ENCODE data around the gene SREBF2. TPM values are rescaled to one million over a fixed set of nuclear protein-coding genes. Genes with fewer than 3 reads are reported as not detected.

The SREBF2 gene
- total and polyA plus RNA-seq, 8 donors: 12.2 to 159 (median 48.3) TPM

DNA sequence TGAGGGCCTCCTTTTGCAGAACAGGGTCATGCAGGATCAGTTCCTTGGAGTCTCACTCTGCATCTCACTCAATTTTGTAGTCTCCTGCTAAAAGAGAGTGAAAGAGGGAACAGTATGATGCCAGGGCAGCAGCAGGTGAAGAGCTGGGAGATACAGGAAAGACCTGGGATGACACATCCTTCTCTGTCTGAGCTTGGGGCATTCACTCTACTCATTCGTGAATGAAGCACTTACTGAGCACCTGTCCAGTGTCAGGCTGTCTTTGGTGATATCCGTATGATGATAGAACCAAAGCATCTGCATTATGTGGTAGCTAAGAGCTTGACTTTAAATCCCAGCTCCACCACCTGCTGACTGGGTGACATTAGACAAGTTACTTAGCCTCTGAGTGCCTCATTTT, 14.4 kb downstream of the SREBF2 start:
- WGBS, 5 donors: 59 to 74% (median 70%) methylated on average over 2 of the region's 2 CpGs
- H3K4me1 ChIP-seq: peaks cover 61 to 72% (median 68%) of the 10 kb centered on the region in 4 donors
- intact Hi-C loops (cut with DNase I; ENCODE audit: low total_unique reads): no loop called here

DNA sequence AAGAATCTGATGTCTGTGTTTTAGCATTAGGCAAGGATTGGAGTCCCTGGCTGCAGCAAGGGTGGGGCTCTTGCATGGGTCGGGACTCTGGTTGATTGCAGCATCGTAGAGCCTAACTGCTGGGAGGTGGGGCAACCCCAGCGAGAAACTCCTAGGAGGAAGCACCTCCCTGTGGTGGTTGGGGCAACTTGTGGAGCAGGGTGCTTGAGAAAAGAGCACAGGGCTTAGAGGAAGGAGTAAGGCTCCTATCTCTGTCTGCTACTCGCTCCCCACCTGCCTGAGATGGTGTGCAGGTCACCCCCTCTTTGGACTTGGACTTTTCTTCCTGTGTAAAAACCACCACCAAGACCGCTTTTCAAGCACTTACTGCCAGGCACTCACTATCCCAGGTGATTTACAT, 15.6 kb downstream of the SREBF2 start:
- TF ChIP-seq POLR2AphosphoS5 (IDR thresholded peaks at IDR 0.05): peak in 2 of 3 donors; percentile 19 to 20
- TF ChIP-seq POLR2A (IDR thresholded peaks at IDR 0.05): no peak
- TF ChIP-seq, protein P1, sequence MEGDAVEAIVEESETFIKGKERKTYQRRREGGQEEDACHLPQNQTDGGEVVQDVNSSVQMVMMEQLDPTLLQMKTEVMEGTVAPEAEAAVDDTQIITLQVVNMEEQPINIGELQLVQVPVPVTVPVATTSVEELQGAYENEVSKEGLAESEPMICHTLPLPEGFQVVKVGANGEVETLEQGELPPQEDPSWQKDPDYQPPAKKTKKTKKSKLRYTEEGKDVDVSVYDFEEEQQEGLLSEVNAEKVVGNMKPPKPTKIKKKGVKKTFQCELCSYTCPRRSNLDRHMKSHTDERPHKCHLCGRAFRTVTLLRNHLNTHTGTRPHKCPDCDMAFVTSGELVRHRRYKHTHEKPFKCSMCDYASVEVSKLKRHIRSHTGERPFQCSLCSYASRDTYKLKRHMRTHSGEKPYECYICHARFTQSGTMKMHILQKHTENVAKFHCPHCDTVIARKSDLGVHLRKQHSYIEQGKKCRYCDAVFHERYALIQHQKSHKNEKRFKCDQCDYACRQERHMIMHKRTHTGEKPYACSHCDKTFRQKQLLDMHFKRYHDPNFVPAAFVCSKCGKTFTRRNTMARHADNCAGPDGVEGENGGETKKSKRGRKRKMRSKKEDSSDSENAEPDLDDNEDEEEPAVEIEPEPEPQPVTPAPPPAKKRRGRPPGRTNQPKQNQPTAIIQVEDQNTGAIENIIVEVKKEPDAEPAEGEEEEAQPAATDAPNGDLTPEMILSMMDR (IDR thresholded peaks at IDR 0.05): peak in 2 of 7 experiments; percentile 13 to 17

More for the DNA sequence above, 14.4 kb downstream of the SREBF2 start:
- Histone ChIP-seq H3K9me3 (no peaks in the 10 kb centered on the region), H3K27me3 (no peaks in the 10 kb centered on the region), H3K36me3 (peaks cover 0 to 5% (median 2%) of the 10 kb centered on the region in 4 donors), H3K27ac (peak overlapping the region in 2 of 5 donors; percentile 76 to 84), H3K4me3 (no peak overlapping the region)
- no peak for DNase-seq
- no peak for TF ChIP-seq POLR2A (IDR thresholded peaks at IDR 0.05)
- TF ChIP-seq EP300 (IDR thresholded peaks at IDR 0.05): no peak
- TF ChIP-seq, protein P1 (IDR thresholded peaks at IDR 0.05): no peak
- no peak for TF ChIP-seq POLR2AphosphoS5 (IDR thresholded peaks at IDR 0.05)

DNA sequence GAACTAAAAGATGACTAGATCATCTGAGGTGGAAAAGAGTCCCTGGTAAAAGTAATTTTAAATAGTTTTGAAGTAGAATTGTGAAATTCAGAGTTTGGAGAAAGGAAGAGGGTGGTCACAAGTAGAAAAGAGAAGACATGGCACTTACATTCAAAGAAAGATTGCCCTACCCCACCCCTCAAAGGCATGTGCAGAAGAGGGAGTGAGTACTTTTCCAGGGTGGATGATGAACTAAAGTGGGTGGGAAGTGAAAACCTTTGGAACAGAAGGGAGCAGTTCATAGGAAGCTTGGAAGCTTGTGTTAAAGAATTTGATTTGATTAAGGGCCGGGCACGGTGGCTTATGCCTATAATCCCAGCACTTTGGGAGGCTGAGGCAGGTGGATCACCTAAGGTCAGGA, 23.6 kb downstream of the SREBF2 start:
- Histone ChIP-seq H3K27me3 (no peaks in the 10 kb centered on the region), H3K4me3 (no peak overlapping the region), H3K36me3 (peaks cover 0 to 5% (median under 1%) of the 10 kb centered on the region in 4 donors), H3K9me3 (no peaks in the 10 kb centered on the region), H3K4me1 (peaks cover 4 to 48% (median 27%) of the 10 kb centered on the region in 4 donors), H3K27ac (peak overlapping the region in 3 of 5 donors; percentile 11 to 48 (median 47))
- intact Hi-C loops (cut with DNase I; ENCODE audit: low total_unique reads): no loop called here
- WGBS, 5 donors: 36 to 55% (median 48%) methylated on average over 2 of the region's 2 CpGs
- DNase-seq: no peak
- TF ChIP-seq, protein P1 (IDR thresholded peaks at IDR 0.05): no peak
- TF ChIP-seq EP300 (IDR thresholded peaks at IDR 0.05) (no peak), POLR2AphosphoS5 (IDR thresholded peaks at IDR 0.05) (no peak), POLR2A (IDR thresholded peaks at IDR 0.05) (no peak)

More for the DNA sequence above, 15.6 kb downstream of the SREBF2 start:
- no peaks in the 10 kb centered on the region for H3K9me3 ChIP-seq
- 25 to 59% (median 34%) methylated on average over 5 of the region's 5 CpGs for WGBS, 5 donors
- H3K4me1 ChIP-seq: peaks cover 50 to 62% (median 56%) of the 10 kb centered on the region in 4 donors
- peak; percentile 70 to 79 for DNase-seq
- peaks cover 0 to 5% (median 2%) of the 10 kb centered on the region in 4 donors for H3K36me3 ChIP-seq
- no peak overlapping the region for H3K4me3 ChIP-seq
- no peaks in the 10 kb centered on the region for H3K27me3 ChIP-seq
- H3K27ac ChIP-seq: peak overlapping the region in 4 of 5 donors; percentile 20 to 57 (median 40)
- intact Hi-C loops (cut with DNase I; ENCODE audit: low total_unique reads): no loop called here

DNA sequence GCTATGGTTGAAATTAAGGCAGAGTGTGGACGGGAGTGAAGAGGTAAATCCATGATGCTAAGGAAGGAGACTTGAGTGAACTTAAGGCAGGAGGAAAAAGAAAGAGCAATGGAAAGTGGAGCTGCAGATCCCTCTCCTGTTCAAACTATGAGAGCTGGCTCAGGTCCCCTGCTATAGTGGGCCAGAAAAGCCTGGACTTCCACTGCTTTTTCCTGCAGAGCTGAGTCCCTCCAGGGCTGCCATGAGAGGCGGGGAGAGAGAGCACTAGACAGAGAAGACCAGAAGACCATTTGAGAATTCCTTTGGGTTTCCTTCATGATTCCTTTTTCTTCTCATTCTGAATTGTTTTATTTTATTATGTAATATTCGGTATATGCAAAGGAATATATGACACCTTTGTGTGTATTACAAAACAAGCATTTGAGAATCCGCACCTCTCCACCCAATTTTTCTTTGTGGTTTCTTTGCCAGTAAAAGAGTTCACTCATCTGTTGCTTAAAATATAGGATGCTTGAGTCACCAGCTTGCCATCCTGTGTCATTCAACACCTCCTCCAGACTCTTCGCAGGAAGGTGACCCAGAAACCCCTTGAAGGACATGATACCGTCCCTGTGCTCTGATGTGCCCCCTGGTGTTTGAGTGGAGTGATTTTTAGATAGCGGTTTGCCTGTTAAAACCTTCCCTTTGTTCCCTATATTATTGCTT, 24.4 kb downstream of the SREBF2 start:
- H3K36me3 ChIP-seq: no peaks in the 10 kb centered on the region
- 58 to 65% (median 61%) methylated on average over 7 of the region's 7 CpGs for WGBS, 5 donors
- H3K4me3 ChIP-seq: no peak overlapping the region
- TF ChIP-seq POLR2A (IDR thresholded peaks at IDR 0.05) (no peak), POLR2AphosphoS5 (IDR thresholded peaks at IDR 0.05) (no peak), EP300 (IDR thresholded peaks at IDR 0.05) (no peak)
- TF ChIP-seq, protein P1 (IDR thresholded peaks at IDR 0.05): peak in 5 of 7 experiments; percentile 22 to 58 (median 47)
- intact Hi-C loops (cut with DNase I; ENCODE audit: low total_unique reads): no loop called here
- H3K9me3 ChIP-seq: no peaks in the 10 kb centered on the region
- peak; percentile 38 to 66 for DNase-seq
- H3K27ac ChIP-seq: peak overlapping the region in 3 of 5 donors; percentile 11 to 48 (median 47)
- peaks cover 4 to 56% (median 33%) of the 10 kb centered on the region in 4 donors for H3K4me1 ChIP-seq
- H3K27me3 ChIP-seq: no peaks in the 10 kb centered on the region
